ENCODE data around the gene TMBIM4. TPM values are rescaled to one million over a fixed set of nuclear protein-coding genes. Genes with fewer than 3 reads are reported as not detected.

Gene TMBIM4, protein sequence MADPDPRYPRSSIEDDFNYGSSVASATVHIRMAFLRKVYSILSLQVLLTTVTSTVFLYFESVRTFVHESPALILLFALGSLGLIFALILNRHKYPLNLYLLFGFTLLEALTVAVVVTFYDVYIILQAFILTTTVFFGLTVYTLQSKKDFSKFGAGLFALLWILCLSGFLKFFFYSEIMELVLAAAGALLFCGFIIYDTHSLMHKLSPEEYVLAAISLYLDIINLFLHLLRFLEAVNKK
- total RNA-seq = 94.6 and 115 TPM in 2 replicates

DNA sequence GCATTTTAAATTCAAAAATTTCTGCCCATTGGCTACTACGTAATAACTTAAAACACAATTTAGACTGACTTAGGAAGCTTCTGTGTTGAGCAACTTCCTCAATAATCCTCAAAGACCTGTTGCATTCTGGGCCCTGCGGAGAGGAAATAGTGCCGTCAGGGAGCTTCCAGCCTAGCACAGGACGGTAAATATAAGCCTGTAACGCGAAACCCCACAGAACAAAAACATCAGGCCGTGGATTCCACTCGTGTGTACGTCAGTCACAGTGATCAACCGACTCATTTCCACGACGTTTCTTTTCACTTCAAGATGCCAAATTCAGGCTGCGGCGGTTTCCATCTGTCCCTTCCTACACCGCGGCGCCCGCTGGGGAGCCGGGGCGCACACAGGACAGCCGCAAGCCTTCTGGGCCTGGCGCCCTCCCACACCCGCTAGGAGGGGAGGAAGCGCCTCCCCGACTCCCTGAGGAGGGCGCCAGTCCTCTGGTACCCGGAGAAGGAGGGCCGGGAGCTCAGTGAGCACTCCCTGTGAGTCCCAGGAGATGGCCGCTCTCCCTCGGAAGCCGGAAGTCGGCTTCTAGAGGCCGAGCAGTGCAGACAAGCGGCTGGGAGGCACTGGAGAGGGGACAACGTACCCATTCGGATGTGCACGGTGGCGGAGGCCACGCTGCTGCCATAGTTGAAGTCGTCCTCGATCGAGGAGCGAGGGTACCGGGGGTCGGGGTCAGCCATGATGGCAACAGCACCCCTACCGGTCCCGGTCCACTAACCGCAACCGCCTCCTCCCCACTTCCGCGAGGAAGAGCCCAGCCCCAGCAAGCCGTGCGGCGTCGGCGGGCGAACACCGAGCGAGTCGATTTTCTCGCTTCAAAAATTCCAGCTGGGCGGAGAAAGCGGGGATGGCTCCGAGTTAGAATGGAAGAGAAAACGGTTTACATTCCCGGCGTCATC is at the start of gene TMBIM4:
Gene TMBIM4, minus strand, starts transcription at position 776 of the 950 bp plus-strand sequence. Its CDS starts 45 bp downstream, at position 731.

DNA sequence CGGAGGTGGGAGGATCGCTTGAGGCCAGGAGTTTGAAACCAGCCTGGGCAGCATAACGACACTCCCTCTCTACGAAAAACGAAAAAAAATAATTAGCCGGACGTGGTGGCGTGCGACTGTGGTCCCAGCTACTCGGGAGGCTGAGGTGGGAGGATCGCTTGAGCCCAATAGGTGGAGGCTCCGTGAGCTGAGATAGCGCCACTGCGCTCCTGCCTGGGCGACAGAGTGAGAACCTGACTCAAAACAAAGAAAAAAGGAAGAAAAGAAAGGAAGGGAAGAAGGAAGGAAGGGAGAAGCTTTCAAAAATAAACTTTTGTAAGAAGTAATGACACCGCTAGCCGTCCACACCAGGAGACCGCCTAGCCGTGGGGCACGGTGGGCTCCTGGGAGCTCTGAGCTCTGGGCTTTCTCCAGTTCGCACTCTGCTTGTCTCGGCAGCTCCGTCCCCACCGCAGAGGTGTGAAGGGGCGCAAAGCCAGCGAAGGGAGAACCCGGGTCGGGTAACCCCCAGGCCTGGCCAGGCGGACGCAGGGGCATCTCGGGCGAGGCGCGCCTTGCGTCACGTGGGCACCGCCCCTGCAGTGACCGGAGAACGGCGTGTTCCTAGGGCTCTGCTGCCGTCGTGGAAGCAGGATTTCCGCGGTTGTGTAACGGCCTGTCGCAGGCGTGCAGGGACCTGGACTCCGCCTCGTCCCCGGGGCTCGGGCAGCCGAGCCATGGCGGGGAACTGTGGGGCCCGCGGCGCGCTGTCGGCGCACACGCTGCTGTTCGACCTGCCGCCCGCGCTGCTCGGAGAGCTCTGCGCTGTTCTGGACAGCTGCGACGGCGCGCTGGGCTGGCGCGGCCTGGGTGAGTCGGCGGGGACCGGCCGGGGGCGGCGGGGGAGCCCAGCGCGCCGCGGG is 19.0 kb upstream of the TMBIM4 start, which contains the start of gene IRAK3:
Gene IRAK3, plus strand, starts transcription at position 631 of the 902 bp plus-strand sequence. Its CDS starts 86 bp downstream, at position 717.

DNA sequence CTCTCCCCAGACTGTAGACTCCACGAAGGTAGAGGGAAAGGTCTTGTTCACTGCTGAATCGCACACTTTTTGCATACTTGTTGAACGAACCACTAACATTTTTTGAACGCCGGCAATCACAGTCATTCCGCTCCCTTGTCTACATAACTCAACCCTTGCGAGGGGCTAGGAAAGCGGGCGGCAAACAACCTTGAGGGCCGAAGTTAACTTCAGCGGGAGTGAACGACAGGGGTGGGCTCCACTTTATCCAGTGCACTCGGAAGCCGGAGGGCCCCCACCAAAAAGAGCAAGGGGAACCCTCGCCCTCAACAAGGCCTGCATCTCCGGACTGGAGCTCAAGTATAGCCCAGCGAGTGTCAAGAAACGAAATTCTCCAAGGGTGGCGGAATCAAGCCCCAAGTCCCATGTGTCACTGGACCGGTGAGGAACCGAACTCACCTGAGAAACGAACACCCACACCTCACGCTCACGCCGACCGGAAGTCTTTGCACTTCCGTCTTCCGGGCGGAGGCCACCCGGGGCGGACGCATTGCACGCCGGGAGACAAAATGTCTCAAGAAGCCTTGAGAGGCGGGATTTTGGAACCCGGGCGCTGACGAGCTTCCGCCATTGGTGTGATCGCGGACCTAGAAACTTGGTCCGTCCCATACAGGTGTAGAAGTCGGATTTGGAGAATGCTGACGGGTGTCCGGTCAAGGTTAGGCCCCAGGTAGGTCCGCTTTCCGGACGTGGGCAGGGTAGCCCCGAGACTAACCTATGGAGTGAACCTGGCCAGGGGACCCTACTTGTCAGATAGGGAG is 39.3 kb downstream of the TMBIM4 start, which contains the start of gene LLPH:
Gene LLPH, minus strand, starts transcription at position 484 of the 800 bp plus-strand sequence. CDS start 1,644 bp downstream, outside the sequence.

Other genes with a start within 250 kb of the TMBIM4 start
- gene LLPH, start 39.2 kb downstream of the TMBIM4 start, total RNA-seq = 4.3 and 5.7 TPM in 2 replicates
- 2.0 and 2.4 TPM in 2 replicates for gene IRAK3, start 19.2 kb upstream of the TMBIM4 start, total RNA-seq
- 4.6 and 4.9 TPM in 2 replicates for gene HELB, start 132.5 kb upstream of the TMBIM4 start, total RNA-seq